ENCODE results near the gene LRRC28.

DNA sequence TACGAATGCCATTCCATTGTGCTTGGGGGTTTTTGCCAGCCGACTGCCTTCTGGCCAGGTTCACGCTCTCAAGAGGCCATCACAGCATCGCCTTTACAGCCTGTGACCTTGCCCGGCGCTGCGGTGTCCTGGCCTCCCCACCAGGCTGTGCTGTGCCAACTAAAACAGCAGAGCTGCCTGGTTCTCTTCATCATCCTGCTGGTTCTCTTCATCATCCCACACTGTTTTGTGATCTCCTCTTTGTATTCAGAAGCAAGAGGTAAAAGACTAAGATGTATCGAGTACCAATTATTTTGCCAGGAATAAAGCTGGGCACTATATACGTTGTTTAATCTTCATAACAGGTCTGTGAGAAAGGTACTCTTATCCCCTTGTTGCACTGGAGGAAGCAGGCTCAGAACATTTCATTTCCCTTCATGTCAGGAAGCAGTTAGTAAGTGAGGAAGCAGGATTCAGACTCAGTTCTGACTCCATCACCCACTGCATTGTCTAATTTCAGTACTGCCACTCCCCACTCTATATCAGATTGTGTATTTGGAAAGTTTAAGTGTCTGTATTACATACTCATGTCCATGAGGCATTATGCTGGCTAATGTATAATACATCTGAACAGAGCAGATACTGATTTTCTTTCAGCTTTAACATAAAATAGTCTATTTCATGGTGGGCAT, 92.7 kb downstream of the LRRC28 start:
- TF ChIP-seq, protein P1, sequence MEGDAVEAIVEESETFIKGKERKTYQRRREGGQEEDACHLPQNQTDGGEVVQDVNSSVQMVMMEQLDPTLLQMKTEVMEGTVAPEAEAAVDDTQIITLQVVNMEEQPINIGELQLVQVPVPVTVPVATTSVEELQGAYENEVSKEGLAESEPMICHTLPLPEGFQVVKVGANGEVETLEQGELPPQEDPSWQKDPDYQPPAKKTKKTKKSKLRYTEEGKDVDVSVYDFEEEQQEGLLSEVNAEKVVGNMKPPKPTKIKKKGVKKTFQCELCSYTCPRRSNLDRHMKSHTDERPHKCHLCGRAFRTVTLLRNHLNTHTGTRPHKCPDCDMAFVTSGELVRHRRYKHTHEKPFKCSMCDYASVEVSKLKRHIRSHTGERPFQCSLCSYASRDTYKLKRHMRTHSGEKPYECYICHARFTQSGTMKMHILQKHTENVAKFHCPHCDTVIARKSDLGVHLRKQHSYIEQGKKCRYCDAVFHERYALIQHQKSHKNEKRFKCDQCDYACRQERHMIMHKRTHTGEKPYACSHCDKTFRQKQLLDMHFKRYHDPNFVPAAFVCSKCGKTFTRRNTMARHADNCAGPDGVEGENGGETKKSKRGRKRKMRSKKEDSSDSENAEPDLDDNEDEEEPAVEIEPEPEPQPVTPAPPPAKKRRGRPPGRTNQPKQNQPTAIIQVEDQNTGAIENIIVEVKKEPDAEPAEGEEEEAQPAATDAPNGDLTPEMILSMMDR (IDR thresholded peaks at IDR 0.05; ENCODE audit: insufficient read depth, low read length), result no peak
- TF ChIP-seq REST (IDR thresholded peaks at IDR 0.05; ENCODE audit: insufficient replicate concordance, low read depth), result no peak
- TF ChIP-seq POLR2AphosphoS5 (IDR thresholded peaks at IDR 0.05; ENCODE audit: low read depth), result no peak
- no peak for TF ChIP-seq GABPA (IDR thresholded peaks at IDR 0.05; ENCODE audit: low read depth)
